Uterus (tissue), 4 donors: ENCODE data around the gene MPL. TPM values are rescaled to one million over a fixed set of nuclear protein-coding genes. Genes with fewer than 3 reads are reported as not detected.

Experiments
- DNase-seq, 2 donors: peaks; one replicate each; pipeline ENCODE4 v3.0.0-alpha.2; 2019 to 2020
- H3K27ac ChIP-seq, 2 donors: fragments of 200-600 bp; sonication (generic); 1 replicate in 1 of 2; 2 replicates in 1 of 2; pipeline ENCODE4 v1.5.1; 2016 to 2018
- H3K27me3 ChIP-seq, 2 donors: fragments of 200-600 bp; sonication (generic); one replicate each; pipeline ENCODE4 v1.5.1; 2018 to 2019; ENCODE audit warnings: control low read depth in 1 of 2
- H3K36me3 ChIP-seq, 2 donors: fragments of 200-600 bp; sonication (generic); one replicate each; pipeline ENCODE4 v1.5.1; 2019; ENCODE audit warnings: control low read depth in 1 of 2
- H3K4me1 ChIP-seq, 2 donors: fragments of 200-600 bp; sonication (generic); one replicate each; pipeline ENCODE4 v1.5.1; 2018 to 2019; ENCODE audit warnings: control low read depth in 1 of 2
- H3K4me3 ChIP-seq, 2 donors: fragments of 200-600 bp; sonication (generic); 1 replicate in 1 of 2; 2 replicates in 1 of 2; pipeline ENCODE4 v1.5.1; 2018 to 2019; ENCODE audit warnings: mild to moderate bottlenecking in 1 of 2
- H3K9me3 ChIP-seq, 2 donors: fragments of 200-600 bp; sonication (generic); one replicate each; pipeline ENCODE4 v1.5.1; 2019; ENCODE audit warnings: control low read depth in 1 of 2
- POLR2A ChIP-seq, 2 donors: fragments of 450-650 bp; IDR thresholded peaks; one replicate each; pipeline ENCODE4 v1.6.1; 2016; ENCODE audit warnings: antibody characterized with exemption in 2 of 2, mild to moderate bottlenecking in 1 of 2, moderate library complexity in 1 of 2
- intact Hi-C: fragments of 100-400 bp; cut with DNase I; formaldehyde crosslinking; loops from one replicate; pipeline ENCODE4 v1.15.1; 2023; ENCODE audit warnings: low total_unique reads
- total RNA-seq, 4 donors: library from RNA; depleted of rRNA in 3 of 4; stranded (reverse); fragments of >200 nt in 3 of 4; gene quantifications; one replicate each; pipeline versions ENCODE4 v1.1.0 to v1.2.4, GENCODE V29; 2014 to 2023
- TF ChIP-seq, protein P1 (sequence below), 4 experiments: fragments of 200-600 bp in 2 of 4; fragments of 450-650 bp in 2 of 4; sonication (generic) in 2 of 4; IDR thresholded peaks; one replicate each; pipeline ENCODE4 v1.5.1; 2016 to 2019; ENCODE audit warnings: antibody characterized with exemption in 4 of 4, mild to moderate bottlenecking in 2 of 4, moderate library complexity in 1 of 4
- donor health status: DM: yes; HTN: yes; CAD: no.

The MPL gene
- total RNA-seq, 4 donors from 2014 or later: 1.3 TPM; not detected in 3

DNA sequence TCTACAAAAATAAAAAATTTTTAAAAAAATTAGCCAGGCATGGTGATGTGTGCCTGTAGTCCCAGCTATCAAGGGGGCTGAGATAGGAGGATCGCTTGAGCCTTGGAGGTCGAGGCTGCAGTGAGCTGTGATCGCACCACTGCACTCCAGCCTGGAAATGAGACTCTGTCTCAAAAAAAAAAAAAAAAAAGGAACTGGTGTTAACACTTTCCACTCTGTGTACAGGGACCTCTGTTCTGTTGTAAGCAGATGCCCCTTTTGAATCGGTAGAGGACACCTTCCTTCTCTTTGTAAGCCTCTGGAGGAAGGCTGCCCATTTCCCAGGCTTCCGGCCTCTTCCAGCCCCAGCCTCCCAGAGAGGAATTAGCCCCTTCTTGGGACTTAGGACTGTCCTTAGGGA, 44.9 kb upstream of the MPL start:
- Histone ChIP-seq H3K4me3 (no peak overlapping the region), H3K36me3 (no peaks in the 10 kb centered on the region), H3K27ac (peak overlapping the region in 1 of 2 donors; percentile 75), H3K9me3 (no peaks in the 10 kb centered on the region), H3K4me1 (no peaks in the 10 kb centered on the region), H3K27me3 (no peaks in the 10 kb centered on the region)
- DNase-seq: no peak
- TF ChIP-seq, protein P1, sequence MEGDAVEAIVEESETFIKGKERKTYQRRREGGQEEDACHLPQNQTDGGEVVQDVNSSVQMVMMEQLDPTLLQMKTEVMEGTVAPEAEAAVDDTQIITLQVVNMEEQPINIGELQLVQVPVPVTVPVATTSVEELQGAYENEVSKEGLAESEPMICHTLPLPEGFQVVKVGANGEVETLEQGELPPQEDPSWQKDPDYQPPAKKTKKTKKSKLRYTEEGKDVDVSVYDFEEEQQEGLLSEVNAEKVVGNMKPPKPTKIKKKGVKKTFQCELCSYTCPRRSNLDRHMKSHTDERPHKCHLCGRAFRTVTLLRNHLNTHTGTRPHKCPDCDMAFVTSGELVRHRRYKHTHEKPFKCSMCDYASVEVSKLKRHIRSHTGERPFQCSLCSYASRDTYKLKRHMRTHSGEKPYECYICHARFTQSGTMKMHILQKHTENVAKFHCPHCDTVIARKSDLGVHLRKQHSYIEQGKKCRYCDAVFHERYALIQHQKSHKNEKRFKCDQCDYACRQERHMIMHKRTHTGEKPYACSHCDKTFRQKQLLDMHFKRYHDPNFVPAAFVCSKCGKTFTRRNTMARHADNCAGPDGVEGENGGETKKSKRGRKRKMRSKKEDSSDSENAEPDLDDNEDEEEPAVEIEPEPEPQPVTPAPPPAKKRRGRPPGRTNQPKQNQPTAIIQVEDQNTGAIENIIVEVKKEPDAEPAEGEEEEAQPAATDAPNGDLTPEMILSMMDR (IDR thresholded peaks at IDR 0.05): no peak
- no peak for TF ChIP-seq POLR2A (IDR thresholded peaks at IDR 0.05)
- intact Hi-C loops: no loop called here

DNA sequence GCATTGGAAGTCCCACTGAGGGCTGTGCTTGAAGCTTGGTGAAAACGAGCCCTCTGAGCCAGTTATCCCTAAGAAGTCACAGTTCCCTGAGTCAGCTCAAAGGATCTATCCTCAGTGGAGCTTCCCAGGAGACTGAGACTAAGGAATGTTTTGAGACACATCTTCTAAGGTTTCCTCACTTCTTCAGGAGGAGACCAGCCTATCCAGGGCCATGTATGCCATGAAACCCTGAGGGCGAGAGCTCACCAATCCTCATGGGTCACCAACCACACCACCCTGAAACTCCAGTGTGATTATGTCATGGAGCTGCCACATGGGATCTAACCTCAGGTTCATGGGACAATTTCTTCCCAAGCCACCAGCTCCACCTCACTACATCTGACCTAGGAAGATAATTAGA, 44.4 kb upstream of the MPL start:
- DNase-seq: no peak
- H3K36me3 ChIP-seq: no peaks in the 10 kb centered on the region
- no peak overlapping the region for H3K4me3 ChIP-seq
- H3K27ac ChIP-seq: peak overlapping the region in 1 of 2 donors; percentile 75
- H3K4me1 ChIP-seq: no peaks in the 10 kb centered on the region
- H3K27me3 ChIP-seq: no peaks in the 10 kb centered on the region
- intact Hi-C loops: no loop called here
- no peaks in the 10 kb centered on the region for H3K9me3 ChIP-seq
- TF ChIP-seq POLR2A (IDR thresholded peaks at IDR 0.05): no peak
- TF ChIP-seq, protein P1 (IDR thresholded peaks at IDR 0.05): no peak

DNA sequence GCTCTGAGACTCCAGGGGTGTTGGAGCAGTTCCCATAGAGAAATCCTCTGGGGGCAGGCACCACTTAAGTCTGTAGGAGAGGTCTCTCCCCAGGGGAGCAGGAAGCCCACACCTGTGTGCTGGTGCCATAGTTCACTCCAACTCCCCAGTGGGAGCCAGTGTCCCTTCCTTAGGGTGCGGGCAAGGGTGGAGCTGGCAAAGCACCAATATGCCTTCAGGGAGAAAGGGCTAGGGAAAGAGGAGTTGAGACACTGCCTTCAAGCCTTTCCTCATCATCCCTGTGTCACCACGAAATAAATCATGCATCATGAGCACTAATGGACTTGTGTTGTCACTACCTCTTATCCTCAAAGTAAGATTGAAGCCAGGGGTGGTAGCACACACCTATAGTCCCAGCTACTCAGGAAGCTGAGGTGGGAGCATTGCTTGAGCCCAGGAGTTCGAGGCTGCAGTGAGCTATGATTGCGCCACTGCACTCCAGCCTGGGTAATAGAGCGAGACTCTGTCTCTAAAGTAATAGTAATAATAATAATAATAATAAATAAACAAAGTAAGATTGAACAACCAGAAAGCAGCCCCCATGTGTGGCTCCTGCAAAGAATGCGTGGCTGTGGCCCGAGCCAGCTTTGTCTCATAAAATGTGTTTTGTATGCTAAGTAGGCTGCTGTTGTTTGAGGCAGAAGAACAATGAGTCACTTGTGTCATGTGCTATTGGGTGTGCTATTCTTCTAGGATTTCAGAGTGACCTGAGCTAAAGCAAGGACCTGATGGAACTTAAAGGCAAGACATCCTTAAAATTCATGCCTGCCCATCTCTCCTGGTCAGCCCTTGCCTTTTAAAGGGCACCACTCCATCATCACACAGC, 43.5 kb upstream of the MPL start:
- TF ChIP-seq POLR2A (IDR thresholded peaks at IDR 0.05): no peak
- TF ChIP-seq, protein P1 (IDR thresholded peaks at IDR 0.05): no peak
- Histone ChIP-seq H3K27me3 (no peaks in the 10 kb centered on the region), H3K4me3 (no peak overlapping the region), H3K9me3 (no peaks in the 10 kb centered on the region), H3K27ac (peak overlapping the region; percentile 54 to 75), H3K36me3 (no peaks in the 10 kb centered on the region), H3K4me1 (no peaks in the 10 kb centered on the region)
- intact Hi-C loops: no loop called here
- no peak for DNase-seq

GRCh38 chr1:43294761-43295160, 42.9 kb upstream of the MPL start:
- Histone ChIP-seq H3K27ac (peak overlapping the region; percentile 54 to 75), H3K9me3 (no peaks in the 10 kb centered on the region), H3K4me3 (no peak overlapping the region), H3K36me3 (no peaks in the 10 kb centered on the region), H3K27me3 (no peaks in the 10 kb centered on the region), H3K4me1 (no peaks in the 10 kb centered on the region)
- DNase-seq: no peak
- intact Hi-C loops: no loop called here
- TF ChIP-seq POLR2A (IDR thresholded peaks at IDR 0.05): no peak
- TF ChIP-seq, protein P1 (IDR thresholded peaks at IDR 0.05): no peak

- no peaks in the 10 kb centered on the region for H3K4me1 ChIP-seq
- intact Hi-C loops: no loop called here
These were observed 41.4 kb upstream of the MPL start for GRCh38 chr1:43296207-43296606.

More at GRCh38 chr1:43296207-43296606, 41.4 kb upstream of the MPL start:
- Histone ChIP-seq H3K4me3 (no peak overlapping the region), H3K27ac (peak overlapping the region; percentile 9 to 59), H3K27me3 (no peaks in the 10 kb centered on the region), H3K36me3 (no peaks in the 10 kb centered on the region), H3K9me3 (no peaks in the 10 kb centered on the region)
- no peak for TF ChIP-seq POLR2A (IDR thresholded peaks at IDR 0.05)
- TF ChIP-seq, protein P1 (IDR thresholded peaks at IDR 0.05): no peak
- DNase-seq: no peak
